Colon (tissue), 2 donors: ENCODE data around the gene KRT76.

Experiments used
- FAIRE-seq: peaks from 2 replicates; lab custom pipeline; 2012; peaks lifted over from hg19 to GRCh38; lab: Jason Lieb, UNC
- donor health status: control.
- donor health status: control.

The KRT76 gene

DNA sequence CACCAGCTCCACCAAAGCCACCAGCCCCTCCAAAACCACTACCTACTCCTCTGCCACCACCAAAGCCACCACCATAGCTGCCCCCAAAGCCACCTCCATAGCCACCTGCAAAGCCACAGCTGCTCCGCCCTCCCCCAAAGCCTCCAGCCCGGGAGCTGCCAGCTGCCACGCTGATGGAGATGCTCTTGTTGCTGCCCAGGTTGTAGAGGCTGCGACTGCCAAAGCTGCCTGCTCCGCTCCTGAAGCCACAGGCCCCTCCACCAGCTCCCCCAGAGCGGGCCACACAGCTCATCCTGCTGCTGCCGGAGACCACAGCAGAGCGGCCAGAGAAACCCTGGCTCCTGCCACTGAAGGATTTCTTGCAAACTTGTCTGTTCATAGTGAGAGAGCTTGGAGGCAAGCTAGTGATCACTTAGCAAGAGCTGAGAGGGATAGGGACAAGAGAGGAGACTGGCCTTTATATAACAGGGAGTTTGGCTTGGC is at the start of gene KRT76:
Gene KRT76 (minus strand): TSS at position 433 of the 483 bp plus-strand sequence. CDS start 54 bp downstream, at position 379.
- no peak for FAIRE-seq

DNA sequence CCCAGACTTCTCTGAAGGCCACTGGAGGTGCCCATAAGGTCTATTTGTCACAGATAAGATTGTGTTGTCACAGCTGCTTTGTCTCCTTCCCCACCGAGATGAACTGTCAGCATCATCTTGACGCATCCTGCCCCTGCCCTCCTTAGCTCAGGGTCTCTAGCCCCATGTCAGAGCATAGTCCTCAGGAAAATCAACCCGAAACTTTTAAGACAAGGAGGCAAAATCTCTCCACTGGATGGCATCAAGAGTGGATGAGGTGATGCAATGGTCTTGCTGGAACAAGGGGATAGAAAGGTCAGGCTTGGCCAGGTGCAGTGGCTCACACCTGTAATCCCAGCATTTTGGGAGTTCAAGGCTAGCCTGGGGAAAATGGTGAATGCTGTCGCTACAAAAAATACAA is 48.8 kb upstream of the KRT76 start:
- no peak for FAIRE-seq

DNA sequence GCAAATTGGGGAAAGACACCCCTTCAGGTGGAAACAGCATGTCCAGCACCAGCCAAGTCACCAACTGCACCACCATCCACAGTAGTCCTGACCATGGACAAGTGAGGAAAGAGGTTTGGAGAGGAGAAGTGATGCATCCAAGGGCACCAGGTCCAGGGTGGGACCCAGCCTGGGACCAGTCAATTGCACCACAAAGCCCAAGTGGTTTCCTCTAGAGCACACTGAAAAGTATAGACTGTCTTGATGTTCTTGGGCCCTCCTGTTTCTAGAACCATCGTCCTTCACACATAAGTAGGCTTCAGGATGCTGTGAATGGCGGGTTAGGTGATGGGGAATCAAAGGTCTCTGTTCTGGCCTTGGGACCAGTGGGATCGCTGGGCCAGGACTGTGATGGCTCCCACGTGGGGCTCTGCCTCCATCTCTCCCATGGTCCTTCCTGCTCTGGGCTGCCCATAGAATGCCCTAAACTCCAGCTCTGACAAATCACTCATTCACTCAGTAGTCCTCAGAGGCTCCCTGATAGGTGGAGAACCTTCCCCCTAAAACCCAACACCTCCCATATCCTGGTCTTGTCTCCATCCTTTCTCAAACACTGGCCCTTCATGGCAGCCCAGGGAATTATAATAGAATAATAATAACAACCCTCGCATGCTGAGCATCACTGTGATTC is 47.7 kb upstream of the KRT76 start:
- no peak for FAIRE-seq

DNA sequence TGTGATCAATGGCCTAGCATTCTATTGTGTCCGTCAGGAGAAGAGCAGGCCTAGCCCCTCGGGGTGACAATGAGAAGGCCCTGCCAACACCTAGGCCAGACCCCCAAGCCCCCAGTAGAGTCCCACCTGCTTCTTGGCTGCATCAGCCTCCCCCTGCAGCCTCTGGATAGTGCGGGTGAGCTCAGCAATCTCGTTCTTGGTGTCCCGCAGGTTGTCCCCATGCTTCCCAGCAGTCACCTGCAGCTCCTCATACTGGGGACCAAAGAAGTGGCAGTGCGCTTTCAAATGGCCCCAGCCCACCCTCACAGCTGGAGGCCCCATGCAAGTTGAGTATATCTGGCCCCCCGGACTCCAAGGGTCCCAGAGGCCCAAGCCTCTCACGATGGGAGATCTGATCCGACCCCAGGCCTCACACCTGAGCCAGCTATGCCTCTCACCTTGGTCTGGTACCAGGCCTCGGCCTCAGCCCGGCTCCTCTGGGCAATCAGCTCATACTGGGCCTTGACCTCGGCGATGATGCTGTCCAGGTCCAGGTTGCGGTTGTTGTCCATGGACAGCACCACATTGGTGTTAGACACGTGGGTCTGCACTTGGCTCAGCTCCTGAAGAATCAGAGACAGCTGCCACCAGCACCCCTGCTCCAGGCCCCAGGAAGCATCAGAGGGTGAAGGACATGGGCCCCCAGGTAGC is 46.8 kb upstream of the KRT76 start:
- FAIRE-seq, result no peak

DNA sequence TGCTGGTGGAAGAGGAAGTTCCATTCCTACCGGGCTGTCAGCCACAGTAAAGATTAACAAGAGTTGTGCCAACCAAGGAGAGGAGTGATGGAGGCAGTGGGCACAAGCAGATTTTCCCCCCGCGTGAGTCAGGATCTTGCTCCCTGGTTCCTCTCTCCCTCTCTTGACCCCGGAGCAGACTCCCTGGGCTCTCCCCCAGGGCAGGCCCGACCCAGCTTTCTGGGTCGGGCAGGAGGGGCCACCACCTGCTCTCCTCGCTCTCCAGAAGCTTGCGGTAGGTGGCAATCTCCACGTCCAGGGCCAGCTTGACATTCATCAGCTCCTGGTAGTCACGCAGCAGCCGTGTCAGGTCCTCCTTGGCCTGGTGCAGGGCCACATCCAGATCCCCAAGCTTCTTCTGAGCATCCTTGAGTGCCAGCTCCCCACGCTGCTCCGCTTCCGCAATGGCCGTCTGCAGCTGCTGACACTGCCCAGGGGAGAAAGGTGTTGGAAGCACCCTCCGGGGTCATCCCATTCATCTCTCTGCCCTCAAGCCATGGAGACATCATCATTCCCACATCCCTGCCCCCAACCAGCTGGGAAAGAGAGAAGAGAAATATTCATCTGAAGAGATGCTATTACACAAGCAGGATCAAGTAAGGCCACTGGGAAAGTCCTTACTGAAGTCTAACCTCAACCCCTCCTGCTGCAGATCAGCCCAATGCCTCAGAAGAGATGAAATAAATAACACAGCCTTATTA is 45.8 kb upstream of the KRT76 start:
- FAIRE-seq, result no peak

DNA sequence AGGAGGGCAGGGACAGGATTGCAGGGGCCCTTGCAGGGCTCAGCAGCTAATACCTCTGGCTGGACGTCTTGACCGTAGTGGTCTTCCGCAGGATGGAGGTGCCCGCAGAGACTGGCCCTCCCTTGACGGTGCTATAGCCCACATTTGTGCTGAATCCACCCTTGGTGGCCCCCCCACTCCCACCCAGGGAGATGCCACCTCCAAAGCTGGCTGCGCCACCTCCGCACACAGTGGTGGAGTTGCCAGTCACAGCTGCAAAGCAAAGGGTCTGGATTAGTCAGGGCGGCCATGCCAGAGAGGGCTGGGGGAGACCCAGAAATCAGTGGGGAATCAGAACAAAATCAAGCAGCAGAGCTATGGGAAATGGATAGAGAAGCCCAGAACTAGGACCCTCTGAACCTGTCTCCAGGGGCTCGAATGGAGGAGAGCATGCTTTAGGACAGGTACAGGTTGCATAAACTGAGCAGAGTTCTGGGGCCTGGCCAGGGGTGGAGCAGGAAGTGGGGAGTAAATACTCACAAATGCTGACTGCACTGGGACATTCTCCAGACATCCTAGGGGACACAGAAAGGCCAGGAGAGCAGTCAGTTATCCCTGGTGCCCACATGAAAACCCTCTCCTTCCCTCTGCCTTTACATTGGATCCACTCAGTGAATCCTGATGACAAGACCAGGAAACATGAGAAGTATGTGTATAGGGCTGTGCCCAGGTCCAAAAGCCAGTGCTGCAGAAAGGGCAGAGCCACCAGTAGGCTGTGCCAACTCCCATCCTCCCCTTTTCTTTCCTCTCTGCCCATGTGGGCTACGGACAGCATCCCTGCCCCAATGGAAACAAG is 44.9 kb upstream of the KRT76 start:
- no peak for FAIRE-seq

DNA sequence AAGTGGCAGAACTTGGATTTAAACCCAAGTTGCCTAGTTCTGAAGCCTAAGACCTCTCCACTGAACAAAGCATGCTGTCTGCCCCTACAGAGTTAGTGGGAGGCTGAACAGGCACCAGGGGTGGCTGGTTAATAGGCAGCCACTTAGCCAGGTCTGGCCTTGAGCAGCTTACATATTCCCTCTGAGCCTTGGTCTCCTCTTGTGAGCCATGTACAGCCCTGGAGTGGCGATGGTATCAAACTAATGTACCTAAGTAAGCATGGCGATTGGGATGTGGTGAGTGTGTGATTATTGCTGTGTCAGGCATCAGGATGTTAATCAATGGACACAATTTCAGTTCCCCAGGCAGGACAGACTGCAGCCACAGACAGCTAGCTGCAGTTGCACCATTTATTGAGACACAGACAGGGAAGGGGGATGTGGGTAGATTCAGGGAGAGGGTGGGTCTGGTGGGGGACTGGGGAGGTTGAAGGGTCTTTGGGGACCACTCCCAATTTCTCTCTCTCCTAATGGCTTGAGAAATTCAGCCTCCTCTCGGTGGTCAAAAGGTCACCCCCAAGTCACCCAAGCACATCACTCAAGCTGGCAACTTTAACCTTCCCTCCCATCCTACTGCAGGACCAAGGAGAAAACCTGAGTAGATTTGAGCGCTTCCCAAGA is 44.1 kb upstream of the KRT76 start:
- no peak for FAIRE-seq

DNA sequence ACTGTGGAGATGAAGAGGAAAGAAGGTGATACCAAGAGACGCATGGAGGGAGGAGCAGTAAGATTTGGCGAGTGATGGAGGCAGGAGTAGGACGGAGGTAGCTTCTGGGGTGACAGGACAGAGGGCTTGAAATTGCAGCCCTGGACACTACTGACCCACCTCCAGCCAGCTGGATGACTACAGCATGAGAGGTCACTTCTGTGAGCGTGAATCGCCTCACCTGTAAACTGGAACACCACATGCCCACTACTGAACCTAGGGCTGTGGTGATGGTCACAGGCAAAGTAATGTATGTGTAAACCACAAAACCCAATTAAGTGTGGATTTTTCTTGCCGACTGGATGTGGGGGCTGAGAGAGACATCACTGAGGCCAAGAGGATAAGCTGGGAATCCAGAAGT is 43.4 kb upstream of the KRT76 start:
- no peak for FAIRE-seq

DNA sequence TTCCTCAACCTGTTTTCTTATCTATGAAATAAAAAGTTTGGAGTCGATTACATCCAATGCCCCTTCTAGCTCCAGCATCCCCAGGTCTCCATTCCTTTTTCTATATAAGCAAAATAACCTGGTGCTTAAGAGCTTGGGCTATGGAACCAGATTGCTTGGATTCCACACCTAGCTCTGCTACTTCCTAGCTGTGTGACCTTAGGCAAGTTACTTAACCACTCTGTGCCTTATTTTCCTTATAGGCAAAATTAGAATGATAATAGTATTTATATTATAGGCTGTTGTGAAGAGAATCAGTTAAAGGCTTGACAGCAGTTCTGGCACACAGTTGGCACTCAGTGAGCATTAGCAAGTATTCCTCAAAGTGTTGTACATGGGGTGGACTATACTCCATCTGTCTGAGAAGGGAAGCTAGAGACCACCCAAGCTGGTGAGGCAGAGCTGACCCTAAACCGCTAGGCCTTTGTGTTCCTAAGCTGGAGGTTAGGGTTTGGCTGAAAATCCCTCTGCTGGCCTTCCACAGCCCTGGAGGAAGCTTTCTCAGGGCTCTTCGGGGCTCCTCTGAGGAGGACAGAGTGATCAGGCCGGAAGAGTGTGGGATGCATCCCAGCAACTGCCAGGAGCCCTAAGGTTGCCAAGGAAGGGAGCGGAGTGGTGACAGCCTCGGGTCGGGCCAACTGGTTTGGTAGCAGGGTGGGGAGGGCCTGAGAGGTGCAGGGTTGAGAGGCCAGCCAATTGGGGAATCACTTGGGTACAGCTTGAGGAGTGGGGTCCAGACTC is 42.8 kb upstream of the KRT76 start:
- no peak for FAIRE-seq

DNA sequence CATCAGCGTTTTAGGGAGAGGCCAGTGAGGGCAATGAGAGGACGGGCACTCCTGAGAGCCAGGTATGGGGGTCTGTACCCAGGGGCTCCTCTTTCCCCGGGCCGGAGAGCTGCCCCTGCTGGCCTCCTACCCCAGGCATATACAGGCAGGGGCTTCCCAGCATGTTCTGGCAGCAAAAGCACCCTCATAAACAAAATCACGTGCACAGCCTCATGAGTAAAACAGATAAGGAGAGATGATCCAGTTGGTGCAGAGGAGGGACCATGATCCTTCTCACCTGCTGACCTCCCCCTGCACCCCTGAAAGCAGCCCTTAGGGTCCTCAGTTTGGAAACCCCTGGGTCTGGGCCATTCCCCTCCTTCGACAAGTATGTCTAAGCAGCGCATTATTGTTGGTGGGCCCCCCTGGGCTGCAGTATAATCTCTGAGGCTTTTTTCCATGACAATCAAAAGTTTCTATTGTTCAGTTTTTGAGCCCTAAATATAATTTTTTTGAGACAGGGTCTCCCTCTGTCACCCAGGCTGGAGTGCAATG is 41.8 kb upstream of the KRT76 start:
- FAIRE-seq, result no peak

DNA sequence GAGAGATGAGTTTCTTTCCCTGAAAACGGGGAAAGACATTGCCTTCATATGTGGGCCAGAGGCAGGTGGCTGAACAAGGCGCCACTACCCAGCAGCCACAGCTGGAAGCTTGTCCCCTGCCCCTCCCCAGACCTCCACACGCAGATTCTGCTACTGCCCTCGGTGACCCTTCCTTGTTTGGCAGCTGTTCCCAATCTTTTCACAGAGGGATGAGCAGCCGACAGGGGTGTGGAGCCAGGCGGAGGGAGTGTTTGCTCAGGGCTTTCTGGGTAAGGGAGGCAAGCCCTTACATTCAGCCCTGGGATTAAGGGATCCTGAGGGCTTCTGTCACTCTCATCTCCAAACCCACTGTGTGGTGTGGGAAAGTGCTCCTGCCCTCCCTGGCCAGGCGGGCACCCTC is 41.2 kb upstream of the KRT76 start:
- FAIRE-seq, result no peak

DNA sequence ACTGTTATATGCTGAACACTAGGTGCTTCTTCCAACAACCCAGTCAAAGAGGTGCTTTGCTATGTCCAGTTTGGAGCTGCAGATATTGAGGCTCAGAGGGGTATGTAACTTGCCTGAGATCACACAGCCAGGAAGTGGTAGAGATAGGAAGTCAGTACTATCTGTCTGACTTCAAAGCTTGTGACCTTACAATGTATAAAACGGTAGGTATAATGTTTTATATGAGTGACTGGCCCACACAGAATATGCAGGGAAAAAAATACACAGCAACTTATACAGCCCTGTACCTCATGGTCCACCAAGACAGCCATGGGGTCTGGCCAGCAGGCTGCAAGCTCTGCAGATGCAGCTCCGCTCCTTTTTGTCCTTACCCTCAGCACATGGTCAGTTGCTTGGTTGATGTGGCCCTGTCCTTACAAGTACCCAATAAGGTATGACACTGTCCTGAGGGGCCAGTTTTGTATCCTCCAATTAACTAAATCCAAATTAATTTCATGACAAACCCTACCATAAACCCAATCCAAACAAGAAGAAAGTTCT is 40.6 kb upstream of the KRT76 start:
- FAIRE-seq, result no peak

DNA sequence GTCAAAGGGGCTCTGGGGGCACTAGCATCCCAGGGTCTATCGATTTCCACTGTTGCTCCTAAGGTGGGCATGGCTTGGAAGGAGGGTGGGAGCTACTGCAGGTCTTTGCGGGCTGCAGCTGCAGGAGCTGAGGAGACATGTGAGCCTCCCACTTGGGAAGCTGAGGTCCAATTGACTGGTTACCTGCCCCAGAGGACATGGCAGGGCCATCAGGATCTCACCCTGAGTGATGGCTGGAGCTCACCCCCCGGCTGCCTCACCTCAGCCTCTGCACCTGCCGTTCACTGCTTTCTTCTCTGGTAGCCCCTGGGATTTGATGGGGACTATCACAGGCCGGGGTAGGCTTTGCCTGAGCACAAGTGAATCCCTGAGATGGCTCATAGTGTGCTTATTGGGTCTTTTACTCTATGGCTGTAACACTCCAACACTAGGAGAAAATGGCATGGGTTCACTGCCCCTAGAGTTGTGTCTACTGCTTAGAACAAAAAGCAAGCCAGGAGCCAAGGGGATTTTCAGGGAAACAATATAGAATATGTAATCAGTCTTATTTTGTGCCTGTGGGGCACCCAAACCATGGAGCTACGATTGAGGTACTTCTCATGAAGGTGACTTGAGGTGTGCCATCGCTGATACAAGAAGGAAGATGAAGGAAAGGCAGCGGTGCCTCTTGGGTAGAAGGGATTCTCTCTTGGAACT is 40.0 kb upstream of the KRT76 start:
- no peak for FAIRE-seq

DNA sequence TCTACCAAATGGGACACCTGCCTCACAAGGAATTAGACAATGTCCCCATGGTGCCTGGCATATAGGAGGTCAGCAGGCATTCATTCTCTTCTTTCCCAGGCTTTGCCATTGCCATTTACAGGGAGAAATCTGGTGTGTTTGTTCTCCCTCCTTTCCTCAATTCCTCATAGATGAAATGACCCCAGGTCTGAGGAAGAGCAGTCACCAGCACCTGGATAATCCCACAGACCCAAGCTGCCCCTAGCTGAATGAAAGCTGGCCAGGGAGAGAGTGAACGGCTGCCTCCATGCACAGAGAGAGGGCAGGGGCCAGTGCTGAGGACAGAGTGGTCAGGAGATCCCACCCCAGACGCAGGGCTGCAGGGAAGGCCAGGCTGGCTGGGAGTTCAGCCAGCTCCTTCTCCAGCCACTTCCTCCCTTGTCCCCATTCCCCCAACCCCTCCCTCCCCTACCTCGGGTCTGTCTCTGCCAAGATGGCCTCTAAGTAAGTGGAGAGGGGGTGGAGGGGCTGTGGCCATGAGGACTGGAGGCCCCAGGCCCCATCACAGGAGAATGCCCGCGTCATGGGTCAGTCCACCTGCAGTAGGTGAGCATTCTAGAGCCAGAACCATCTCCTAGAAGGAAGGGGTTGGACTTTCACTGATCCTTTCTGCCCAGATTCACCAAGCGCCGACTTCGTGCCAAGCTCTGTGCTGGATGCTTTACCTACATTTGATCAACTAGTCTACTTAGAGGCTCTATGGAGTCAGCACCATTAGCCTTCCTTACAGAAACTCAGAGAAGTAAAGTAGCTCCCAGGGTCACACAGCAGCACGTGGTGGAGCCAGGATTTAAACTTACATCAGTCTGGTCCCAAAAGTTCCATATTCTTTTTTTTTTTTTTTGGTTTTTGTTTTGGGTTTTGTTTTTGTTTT is 38.8 kb upstream of the KRT76 start:
- FAIRE-seq, result no peak

DNA sequence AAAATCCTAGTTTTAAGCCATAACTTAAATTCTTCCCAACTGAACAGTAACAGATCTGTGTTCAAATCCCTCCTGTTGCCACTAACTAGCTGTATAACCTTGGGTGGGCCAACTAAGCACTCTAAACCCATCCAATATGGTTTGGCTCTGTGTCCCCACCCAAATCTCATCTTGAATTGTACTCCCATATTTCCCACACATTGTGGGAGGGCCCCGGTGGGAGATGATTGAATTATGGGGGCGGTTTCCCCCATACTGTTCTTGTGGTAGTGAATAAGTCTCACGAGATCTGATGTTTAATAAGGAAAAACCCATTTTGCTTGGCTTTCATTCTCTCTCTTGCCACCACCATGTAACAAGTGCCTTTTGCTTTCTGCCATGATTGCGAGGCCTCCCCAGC is 38.0 kb upstream of the KRT76 start:
- FAIRE-seq, result no peak

DNA sequence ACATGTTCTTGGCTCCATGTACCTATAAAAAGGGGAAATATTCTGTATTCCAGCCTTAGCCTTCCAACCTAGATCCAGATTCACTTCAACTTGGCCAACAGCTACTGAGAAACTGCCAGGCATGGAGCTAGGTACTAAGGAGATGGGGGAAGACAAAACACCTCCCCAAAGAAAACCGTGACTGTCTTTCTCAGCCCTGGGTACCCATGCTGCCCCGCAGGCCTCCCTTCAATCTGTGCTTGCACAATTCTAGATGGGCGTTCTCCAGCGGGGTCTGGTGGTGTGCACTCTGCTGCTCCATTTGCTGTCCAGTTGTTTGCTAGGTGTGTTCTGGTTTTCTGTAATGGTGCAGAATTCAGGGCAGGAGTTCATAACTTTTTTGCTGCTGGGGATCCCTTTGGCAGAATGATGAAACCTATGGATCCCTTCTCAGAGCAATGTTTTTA is 37.6 kb upstream of the KRT76 start:
- no peak for FAIRE-seq

DNA sequence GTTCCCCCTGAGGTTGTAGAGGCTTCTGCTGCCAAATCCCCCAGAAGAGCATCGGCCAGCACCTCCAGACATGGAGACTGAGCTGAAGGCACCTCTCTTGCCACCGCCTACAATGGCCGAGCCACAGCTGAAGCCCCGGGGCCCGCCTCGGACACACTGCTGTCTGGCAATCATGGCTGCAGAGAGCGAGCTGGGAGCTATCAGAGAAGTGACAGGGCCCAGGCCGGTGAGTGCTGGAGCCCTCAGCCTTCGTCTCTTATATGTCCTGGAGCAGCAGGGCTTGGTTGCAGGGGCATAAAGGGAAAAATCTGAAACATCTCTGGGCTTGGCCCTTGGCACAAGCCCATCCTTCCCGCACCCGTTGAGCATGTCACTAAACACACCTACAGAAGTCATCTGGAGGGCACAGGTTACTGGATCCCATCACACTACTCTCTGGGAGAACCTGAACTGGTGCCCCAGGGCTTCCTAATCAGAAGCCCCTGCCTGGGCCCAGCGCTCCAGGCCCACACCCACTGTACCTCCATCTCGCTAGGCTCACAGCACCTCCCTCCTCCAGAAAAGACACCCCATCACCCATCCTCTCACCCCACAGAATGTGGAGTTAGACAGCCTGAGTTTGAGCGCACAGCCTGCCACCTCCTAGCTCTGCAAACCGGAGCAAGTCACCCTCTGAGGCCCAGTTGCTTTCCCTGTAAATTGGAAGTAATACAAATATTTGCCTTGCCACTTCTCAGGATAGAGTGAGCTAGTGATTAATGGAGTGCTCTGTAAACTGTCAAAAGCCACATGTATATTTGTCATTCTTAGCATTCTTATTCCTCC is 37.0 kb upstream of the KRT76 start, which contains the start of gene KRT4:
Gene KRT4 (minus strand): TSS at position 232 of the 825 bp plus-strand sequence. CDS start 58 bp downstream, at position 174.
- FAIRE-seq, result no peak
